H1 (cell line): ENCODE results near the gene VGLL1. TPM values are rescaled to one million over a fixed set of nuclear protein-coding genes. Genes with fewer than 3 reads are reported as not detected.

Source experiments
- CTCF ChIA-PET: fragments of 300-600 bp; sonication (Branson Sonifier 250); formaldehyde crosslinking; loops from one replicate; lab custom pipeline; 2021; ENCODE audit not compliant: partially characterized antibody; lab: Charles Lee
- POLR2A ChIA-PET: fragments of 300-600 bp; sonication (Branson Sonifier 250); formaldehyde crosslinking; loops from one replicate; lab custom pipeline; 2021; ENCODE audit warnings: inconsistent platforms; ENCODE audit not compliant: partially characterized antibody; lab: Charles Lee
- DNase-seq, 2 experiments: peaks; one replicate each; pipeline versions ENCODE4 v3.0.0 to v3.0.0-alpha.2; 2010 to 2022; ENCODE audit warnings: low spot score in 2 of 2, low read depth in 1 of 2, mixed read lengths in 1 of 2
- FAIRE-seq: peaks from 2 replicates; lab custom pipeline; 2011; peaks lifted over from hg19 to GRCh38; lab: Jason Lieb, UNC
- H2AFZ ChIP-seq: 2 replicates; pipeline ENCODE4 v1.8.1; 2012; ENCODE audit warnings: low read length, inconsistent platforms
- H2AK5ac ChIP-seq: 2 replicates; pipeline ENCODE4 v1.6.1; 2013; ENCODE audit warnings: low read depth, low read length
- H2BK120ac ChIP-seq: replicated peaks from 2 replicates; pipeline ENCODE3; 2013; ENCODE audit warnings: low read depth, low read length, inconsistent platforms
- H2BK12ac ChIP-seq: 2 replicates; pipeline ENCODE4 v1.6.1; 2013; ENCODE audit warnings: low read depth, low read length
- H2BK15ac ChIP-seq: 2 replicates; pipeline ENCODE4 v1.6.1; 2013; ENCODE audit warnings: low read length
- H2BK20ac ChIP-seq: 2 replicates; pipeline ENCODE4 v1.6.1; 2013; ENCODE audit warnings: low read length
- H2BK5ac ChIP-seq: 2 replicates; pipeline ENCODE4 v1.6.1; 2013; ENCODE audit warnings: low read depth, low read length
- H3K14ac ChIP-seq: 2 replicates; pipeline ENCODE4 v1.6.1; 2013; ENCODE audit warnings: inconsistent platforms; ENCODE audit not compliant: insufficient read length
- H3K18ac ChIP-seq: 2 replicates; pipeline ENCODE4 v1.6.1; 2013; ENCODE audit warnings: low read length; ENCODE audit errors: extremely low read depth
- H3K23ac ChIP-seq: 2 replicates; pipeline ENCODE4 v1.6.1; 2013; ENCODE audit warnings: inconsistent platforms; ENCODE audit not compliant: insufficient read length
- H3K23me2 ChIP-seq: 2 replicates; pipeline ENCODE4 v1.6.1; 2013; ENCODE audit warnings: low read depth, low read length
- H3K27ac ChIP-seq: 2 replicates; pipeline ENCODE4 v1.6.1; 2011; ENCODE audit warnings: low read depth, low read length, inconsistent platforms
- H3K27me3 ChIP-seq, 4 experiments: replicated peaks in 1 of 4; 1 replicate in 1 of 4; 2 replicates in 3 of 4; pipeline versions ENCODE4 v1.6.1 to v1.8.1; 2011 to 2013; ENCODE audit warnings: low read length in 3 of 4, mild to moderate bottlenecking in 3 of 4, inconsistent platforms in 2 of 4, mixed read lengths in 2 of 4, moderate library complexity in 1 of 4; ENCODE audit not compliant: control insufficient read depth in 3 of 4, insufficient read depth in 3 of 4; ENCODE audit errors: extremely low read depth in 1 of 4
- H3K36me3 ChIP-seq, 4 experiments: 2 replicates each; pipeline versions ENCODE4 v1.6.1 to v1.8.1; 2011 to 2013; ENCODE audit warnings: mild to moderate bottlenecking in 4 of 4, low read length in 3 of 4, moderate library complexity in 2 of 4, control low read depth in 1 of 4, inconsistent platforms in 1 of 4; ENCODE audit not compliant: insufficient read depth in 4 of 4, control insufficient read depth in 2 of 4
- H3K4ac ChIP-seq: replicated peaks from 2 replicates; pipeline ENCODE3; 2013; ENCODE audit warnings: low read length, low read depth, mixed read lengths, inconsistent platforms; ENCODE audit not compliant: insufficient read length
- H3K4me1 ChIP-seq, 4 experiments: replicated peaks in 1 of 4; 1 replicate in 1 of 4; 2 replicates in 3 of 4; pipeline versions ENCODE4 v1.6.1 to v1.8.1; 2011 to 2013; ENCODE audit warnings: low read length in 3 of 4, inconsistent platforms in 2 of 4, mixed read lengths in 1 of 4; ENCODE audit not compliant: insufficient read depth in 4 of 4, control insufficient read depth in 3 of 4
- H3K4me2 ChIP-seq, 2 experiments: 2 replicates each; pipeline versions ENCODE4 v1.6.1 to v1.8.1; 2011 to 2013; ENCODE audit warnings: low read depth in 2 of 2, low read length in 2 of 2, control low read depth in 1 of 2, inconsistent platforms in 1 of 2, mild to moderate bottlenecking in 1 of 2; ENCODE audit not compliant: insufficient read depth in 1 of 2
- H3K4me3 ChIP-seq, 4 experiments: fragments of 200-600, 300-600 bp in 1 of 4; sonication (generic), shearing (Covaris generic), sonication (Bioruptor Twin) in 1 of 4; 2 replicates each; pipeline versions ENCODE4 v1.5.1 to v1.8.1; 2011 to 2016; ENCODE audit warnings: low read length in 4 of 4, low read depth in 3 of 4, control low read depth in 2 of 4, inconsistent platforms in 2 of 4, mild to moderate bottlenecking in 2 of 4, mixed read lengths in 1 of 4, moderate library complexity in 1 of 4; ENCODE audit not compliant: insufficient read depth in 2 of 4; ENCODE audit errors: extremely low read depth in 1 of 4
- H3K56ac ChIP-seq: replicated peaks from 2 replicates; pipeline ENCODE3; 2013; ENCODE audit warnings: low read depth, mild to moderate bottlenecking, mixed read lengths, low read length, inconsistent platforms; ENCODE audit not compliant: insufficient read length
- H3K79me1 ChIP-seq: 2 replicates; pipeline ENCODE4 v1.6.1; 2013; ENCODE audit warnings: low read depth, low read length, control low read depth
- H3K79me2 ChIP-seq, 2 experiments: 2 replicates each; pipeline versions ENCODE4 v1.6.1 to v1.8.1; 2012 to 2013; ENCODE audit warnings: low read length in 2 of 2, mild to moderate bottlenecking in 2 of 2, inconsistent platforms in 1 of 2; ENCODE audit not compliant: insufficient read depth in 2 of 2, control insufficient read depth in 1 of 2
- H3K9ac ChIP-seq, 4 experiments: replicated peaks in 1 of 4; 1 replicate in 1 of 4; 2 replicates in 3 of 4; pipeline versions ENCODE4 v1.6.1 to v1.8.1; 2011 to 2013; ENCODE audit warnings: low read depth in 3 of 4, low read length in 3 of 4, control low read depth in 2 of 4, mild to moderate bottlenecking in 2 of 4, moderate library complexity in 2 of 4, inconsistent platforms in 1 of 4; ENCODE audit errors: extremely low read depth in 1 of 4
- H3K9me3 ChIP-seq, 2 experiments: 2 replicates each; pipeline versions ENCODE4 v1.6.1 to v1.8.1; 2012 to 2013; ENCODE audit warnings: mild to moderate bottlenecking in 2 of 2, moderate library complexity in 2 of 2, control low read depth in 1 of 2, inconsistent platforms in 1 of 2, low read depth in 1 of 2, low read length in 1 of 2, mixed read lengths in 1 of 2; ENCODE audit not compliant: insufficient read depth in 2 of 2
- H4K20me1 ChIP-seq, 2 experiments: replicated peaks in 1 of 2; 2 replicates each; pipeline versions ENCODE3 to v1.8.1; 2011 to 2013; ENCODE audit warnings: inconsistent platforms in 2 of 2, low read length in 2 of 2, mild to moderate bottlenecking in 1 of 2; ENCODE audit not compliant: insufficient read depth in 2 of 2, control insufficient read depth in 1 of 2
- H4K5ac ChIP-seq: 2 replicates; pipeline ENCODE4 v1.6.1; 2013; ENCODE audit warnings: low read length, low read depth, mixed read lengths, inconsistent platforms; ENCODE audit not compliant: insufficient read length
- H4K8ac ChIP-seq: 2 replicates; pipeline ENCODE4 v1.8.0; 2013; ENCODE audit warnings: mild to moderate bottlenecking, moderate library complexity, low read length, inconsistent platforms; ENCODE audit not compliant: insufficient read depth; ENCODE audit errors: extremely low read depth
- H4K91ac ChIP-seq: replicated peaks from 2 replicates; pipeline ENCODE3; 2013; ENCODE audit warnings: low read length, mixed read lengths, inconsistent platforms; ENCODE audit not compliant: insufficient read length
- CREB1 ChIP-seq: IDR thresholded peaks from 2 replicates; pipeline ENCODE4 v1.6.1; 2012; ENCODE audit warnings: inconsistent platforms
- CTBP2 ChIP-seq: IDR thresholded peaks from 2 replicates; pipeline ENCODE4 v1.7.0; 2011; ENCODE audit warnings: borderline replicate concordance, mild to moderate bottlenecking, moderate library complexity, mixed read lengths, low read length; ENCODE audit not compliant: insufficient read depth, insufficient read length
- FOSL1 ChIP-seq: IDR thresholded peaks from 2 replicates; pipeline ENCODE4 v1.6.1; 2011; ENCODE audit warnings: mild to moderate bottlenecking, low read depth, low read length, moderate library complexity; ENCODE audit not compliant: insufficient read depth
- KDM1A ChIP-seq: fragments of 200-600, 300-600 bp; sonication (generic); IDR thresholded peaks from 2 replicates; pipeline ENCODE4 v1.7.1; 2016; ENCODE audit warnings: mild to moderate bottlenecking, low read length, borderline replicate concordance
- MAX ChIP-seq: IDR thresholded peaks from 2 replicates; pipeline ENCODE4 v1.6.1; 2012; ENCODE audit warnings: inconsistent platforms
- PHF8 ChIP-seq: fragments of 200-600 bp; sonication (generic); conservative IDR thresholded peaks from 2 replicates; pipeline ENCODE4 v1.7.1; 2012; ENCODE audit warnings: low read depth, mild to moderate bottlenecking, inconsistent platforms, low read length, moderate library complexity
- RXRA ChIP-seq: IDR thresholded peaks from 2 replicates; pipeline ENCODE4 v1.6.1; 2011; ENCODE audit warnings: low read depth, mild to moderate bottlenecking, low read length, moderate library complexity; ENCODE audit not compliant: insufficient read depth
- TAF1 ChIP-seq: IDR thresholded peaks from 2 replicates; pipeline ENCODE4 v1.6.1; 2011; ENCODE audit warnings: mild to moderate bottlenecking, low read depth, low read length
- USF2 ChIP-seq: IDR thresholded peaks from 2 replicates; pipeline ENCODE4 v1.6.1; 2011; ENCODE audit warnings: low read length, improper control_type of control experiment
- YY1 ChIP-seq: IDR thresholded peaks from 2 replicates; pipeline ENCODE4 v1.6.1; 2011; ENCODE audit warnings: low read depth, mild to moderate bottlenecking, low read length
- WGBS, 2 experiments: shearing (Covaris generic) in 1 of 2; methylation state at CpG; one replicate each; pipeline versions ENCODE4 v1.1.6 to v1.1.7; 2013 to 2015; ENCODE audit warnings: low lambda C conversion rate in 2 of 2, mixed read lengths in 2 of 2, inconsistent platforms in 1 of 2, low coverage in 1 of 2, missing lambda C conversion rate in 1 of 2; ENCODE audit not compliant: insufficient replicate concordance in 2 of 2, insufficient coverage in 1 of 2, insufficient read length in 1 of 2; ENCODE audit errors: extremely low coverage in 1 of 2, missing lambda C conversion rate in 1 of 2; 5-methylcytosine and 5-hydroxymethylcytosine counted together
- polyA plus RNA-seq, 7 experiments: library from polyadenylated mRNA; depleted of rRNA in 3 of 7; stranded (reverse) in 5 of 7; unstranded in 2 of 7; fragments of >200 nt in 5 of 7; fragments of 200-250 nt in 2 of 7; gene quantifications; 1 replicate in 5 of 7; 2 replicates in 1 of 7; 4 replicates in 1 of 7; pipeline versions ENCODE4 v1.2.1 to v1.2.3, GENCODE V29; 2011 to 2013; ENCODE audit warnings: missing spikeins in 2 of 7, mixed read lengths in 2 of 7
- total RNA-seq: library from RNA; stranded (reverse); fragmentation: NEBNext Ultra II Directional; extraction: Animal tissue kit (Norgen Biotek cat#: 25700); gene quantifications from 2 replicates; pipeline ENCODE4 v1.2.1, GENCODE V29; 2021

Gene VGLL1
- total and polyA plus RNA-seq, 2 of the 8 experiments (the other 6 are each of a cell fraction or from before 2014, with no cell fraction given): not detected

DNA sequence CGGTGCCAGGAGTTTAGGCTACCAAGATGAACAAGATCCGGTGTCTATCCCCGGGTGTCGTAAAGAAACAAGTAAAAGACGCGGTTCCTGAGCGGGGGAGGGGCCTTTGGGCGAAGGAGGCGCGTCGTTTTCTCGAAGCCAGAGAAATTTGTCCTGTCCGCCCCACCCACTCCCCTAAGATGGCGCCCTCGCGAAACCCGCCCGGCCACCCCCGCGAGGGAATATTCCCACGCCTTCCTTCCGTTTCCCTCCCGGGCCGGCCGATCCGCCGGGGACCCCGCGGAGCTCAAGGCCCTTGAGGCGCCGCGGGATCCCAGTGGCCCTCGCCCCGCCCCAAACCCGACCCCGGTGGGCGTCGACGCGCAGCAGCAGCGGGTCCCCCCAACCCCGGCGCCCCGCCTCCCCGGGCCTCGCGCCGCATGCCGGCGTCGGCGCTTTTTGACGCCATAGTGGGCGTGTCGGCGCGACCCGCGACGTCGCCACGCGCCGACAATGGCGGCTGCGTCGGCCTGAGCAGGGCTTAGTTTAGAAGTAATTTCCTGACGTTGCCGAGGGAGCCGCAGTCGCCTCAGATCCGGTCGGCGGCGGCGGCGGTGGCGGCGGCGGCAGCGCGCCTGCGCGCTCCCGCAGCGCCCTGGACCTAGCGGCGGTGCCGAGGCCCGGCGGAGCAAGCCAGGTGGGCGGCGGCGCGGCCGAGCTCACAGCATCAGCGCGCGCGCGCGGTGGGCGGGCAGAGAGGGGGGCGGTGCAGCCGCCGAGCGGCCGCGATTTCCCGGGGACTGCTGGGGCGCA, 35.1 kb upstream of the VGLL1 start:
- H3K4me1 ChIP-seq: no peaks in the 10 kb centered on the region
- no peak overlapping the region for H2BK20ac ChIP-seq
- H3K9ac ChIP-seq: peak overlapping the region; percentile 56 to 78 (median 68)
- FAIRE-seq (no peak), DNase-seq (peak; percentile 41 to 72)
- H3K79me1 ChIP-seq: no peaks in the 10 kb centered on the region
- H2BK120ac ChIP-seq: no peak overlapping the region
- H4K8ac ChIP-seq: peak overlapping the region; percentile 97; the same call in 1 of the 2 replicates
- no peak overlapping the region for H3K56ac ChIP-seq
- H3K4me2 ChIP-seq: peak overlapping the region; percentile 71 to 75
- no peak overlapping the region for H2BK5ac ChIP-seq
- peaks cover 4 to 21% (median 7%) of the 10 kb centered on the region in 4 experiments; a peak in 7 of 8 replicates for H3K36me3 ChIP-seq
- H4K20me1 ChIP-seq: peaks cover 0 to 2% of the 10 kb centered on the region in 2 experiments
- H3K9me3 ChIP-seq: no peaks in the 10 kb centered on the region
- H2BK12ac ChIP-seq: no peak overlapping the region; the same call in 1 of the 2 replicates
- H3K4ac ChIP-seq: no peak overlapping the region
- H3K14ac ChIP-seq: no peak overlapping the region
- H3K23ac ChIP-seq: no peak overlapping the region
- H3K79me2 ChIP-seq: peaks cover 0 to 19% of the 10 kb centered on the region in 2 experiments; a peak in 3 of 4 replicates
- H3K4me3 ChIP-seq: peak overlapping the region; percentile 74 to 93 (median 81)
- no peaks in the 10 kb centered on the region for H3K27me3 ChIP-seq
- WGBS, 2 experiments: 0% methylated on average over 14 of the region's 111 CpGs; no CpG with 5 or more reads in 1 of the 2 experiments
- POLR2A ChIA-PET: interaction anchor here (0.6 to 1.5 kb wide), 7 partner anchors 10 to 554 kb away, joined by 3 to 5 read pairs (median 3); no protein-coding TSS in a partner anchor
- H3K18ac ChIP-seq: no peak overlapping the region
- H4K5ac ChIP-seq: peak overlapping the region; percentile 60
- peak overlapping the region; percentile 83 for H3K27ac ChIP-seq
- no peaks in the 10 kb centered on the region for H3K23me2 ChIP-seq
- no peak overlapping the region for H2AK5ac ChIP-seq
- 0 out of 2 replicates have a peak overlapping the region, but pooled peaks have one; percentile 81 for H2AFZ ChIP-seq
- H4K91ac ChIP-seq: no peak overlapping the region
- CTCF ChIA-PET: interaction anchor here (0.6 kb wide), 1 partner anchor 37 kb away, joined by 3 read pairs; no protein-coding TSS in a partner anchor
- no peak overlapping the region for H2BK15ac ChIP-seq
- no peak for TF ChIP-seq KDM1A
- peak; percentile 80 for TF ChIP-seq YY1
- peak; percentile 63; the same call in 1 of the 2 replicates for TF ChIP-seq TAF1
- peak; percentile 94 for TF ChIP-seq CREB1
- TF ChIP-seq FOSL1: no peak
- no peak for TF ChIP-seq CTBP2
- peak; percentile 82 for TF ChIP-seq PHF8
- TF ChIP-seq USF2: no peak
- TF ChIP-seq RXRA: no peak
- TF ChIP-seq MAX: peak; percentile 44; the same call in 1 of the 2 replicates
